HL-60 (cell line): ENCODE results near the gene FOCAD.

ENCODE experiments used
- GABPA ChIP-seq: IDR thresholded peaks from 2 replicates; pipeline ENCODE4 v1.6.1; 2012; ENCODE audit warnings: low read depth
- POLR2AphosphoS5 ChIP-seq: IDR thresholded peaks from 2 replicates; pipeline ENCODE4 v1.6.1; 2012; ENCODE audit warnings: low read depth
- TF ChIP-seq, protein P1 (sequence below): IDR thresholded peaks from one replicate; pipeline ENCODE4 v1.5.1; 2011; ENCODE audit warnings: low read length, control low read depth, inconsistent platforms; ENCODE audit not compliant: insufficient read depth
- TF ChIP-seq, protein P2 (sequence below): IDR thresholded peaks from 2 replicates; pipeline ENCODE4 v1.6.1; 2012; ENCODE audit warnings: low read depth; ENCODE audit not compliant: insufficient replicate concordance

DNA sequence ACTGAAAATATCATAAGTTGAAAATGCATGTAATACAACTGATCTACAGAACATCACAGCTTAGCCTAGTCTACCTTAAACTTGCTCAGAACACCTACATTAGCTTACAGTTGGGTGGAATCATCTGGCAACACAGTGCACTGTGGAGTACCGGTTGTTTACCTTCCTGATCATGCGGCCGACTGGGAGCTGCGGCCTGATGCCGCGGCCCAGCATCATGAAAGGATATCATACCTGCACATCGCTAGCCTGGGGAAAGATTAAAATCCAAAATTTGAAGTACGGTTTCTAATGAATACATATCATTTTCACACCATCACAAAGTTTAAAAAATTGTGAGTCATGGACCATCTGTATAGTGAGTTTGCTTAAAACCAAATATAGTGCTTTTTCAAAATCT is 345.6 kb downstream of the FOCAD start:
- TF ChIP-seq, protein P1, sequence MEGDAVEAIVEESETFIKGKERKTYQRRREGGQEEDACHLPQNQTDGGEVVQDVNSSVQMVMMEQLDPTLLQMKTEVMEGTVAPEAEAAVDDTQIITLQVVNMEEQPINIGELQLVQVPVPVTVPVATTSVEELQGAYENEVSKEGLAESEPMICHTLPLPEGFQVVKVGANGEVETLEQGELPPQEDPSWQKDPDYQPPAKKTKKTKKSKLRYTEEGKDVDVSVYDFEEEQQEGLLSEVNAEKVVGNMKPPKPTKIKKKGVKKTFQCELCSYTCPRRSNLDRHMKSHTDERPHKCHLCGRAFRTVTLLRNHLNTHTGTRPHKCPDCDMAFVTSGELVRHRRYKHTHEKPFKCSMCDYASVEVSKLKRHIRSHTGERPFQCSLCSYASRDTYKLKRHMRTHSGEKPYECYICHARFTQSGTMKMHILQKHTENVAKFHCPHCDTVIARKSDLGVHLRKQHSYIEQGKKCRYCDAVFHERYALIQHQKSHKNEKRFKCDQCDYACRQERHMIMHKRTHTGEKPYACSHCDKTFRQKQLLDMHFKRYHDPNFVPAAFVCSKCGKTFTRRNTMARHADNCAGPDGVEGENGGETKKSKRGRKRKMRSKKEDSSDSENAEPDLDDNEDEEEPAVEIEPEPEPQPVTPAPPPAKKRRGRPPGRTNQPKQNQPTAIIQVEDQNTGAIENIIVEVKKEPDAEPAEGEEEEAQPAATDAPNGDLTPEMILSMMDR, result no peak
- TF ChIP-seq POLR2AphosphoS5, result no peak
- TF ChIP-seq, protein P2, sequence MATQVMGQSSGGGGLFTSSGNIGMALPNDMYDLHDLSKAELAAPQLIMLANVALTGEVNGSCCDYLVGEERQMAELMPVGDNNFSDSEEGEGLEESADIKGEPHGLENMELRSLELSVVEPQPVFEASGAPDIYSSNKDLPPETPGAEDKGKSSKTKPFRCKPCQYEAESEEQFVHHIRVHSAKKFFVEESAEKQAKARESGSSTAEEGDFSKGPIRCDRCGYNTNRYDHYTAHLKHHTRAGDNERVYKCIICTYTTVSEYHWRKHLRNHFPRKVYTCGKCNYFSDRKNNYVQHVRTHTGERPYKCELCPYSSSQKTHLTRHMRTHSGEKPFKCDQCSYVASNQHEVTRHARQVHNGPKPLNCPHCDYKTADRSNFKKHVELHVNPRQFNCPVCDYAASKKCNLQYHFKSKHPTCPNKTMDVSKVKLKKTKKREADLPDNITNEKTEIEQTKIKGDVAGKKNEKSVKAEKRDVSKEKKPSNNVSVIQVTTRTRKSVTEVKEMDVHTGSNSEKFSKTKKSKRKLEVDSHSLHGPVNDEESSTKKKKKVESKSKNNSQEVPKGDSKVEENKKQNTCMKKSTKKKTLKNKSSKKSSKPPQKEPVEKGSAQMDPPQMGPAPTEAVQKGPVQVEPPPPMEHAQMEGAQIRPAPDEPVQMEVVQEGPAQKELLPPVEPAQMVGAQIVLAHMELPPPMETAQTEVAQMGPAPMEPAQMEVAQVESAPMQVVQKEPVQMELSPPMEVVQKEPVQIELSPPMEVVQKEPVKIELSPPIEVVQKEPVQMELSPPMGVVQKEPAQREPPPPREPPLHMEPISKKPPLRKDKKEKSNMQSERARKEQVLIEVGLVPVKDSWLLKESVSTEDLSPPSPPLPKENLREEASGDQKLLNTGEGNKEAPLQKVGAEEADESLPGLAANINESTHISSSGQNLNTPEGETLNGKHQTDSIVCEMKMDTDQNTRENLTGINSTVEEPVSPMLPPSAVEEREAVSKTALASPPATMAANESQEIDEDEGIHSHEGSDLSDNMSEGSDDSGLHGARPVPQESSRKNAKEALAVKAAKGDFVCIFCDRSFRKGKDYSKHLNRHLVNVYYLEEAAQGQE, result no peak
- TF ChIP-seq GABPA, result no peak
